Cardiac fibroblast (primary cell): ENCODE data around the gene ADAMTS15.
A peak's percentile ranks its signal among the peaks of the same experiment; 100 is the strongest.

Experiments
- DNase-seq, 2 donors: peaks; one replicate each; pipeline versions ENCODE4 v3.0.0 to v3.0.0-alpha.2; 2010; ENCODE audit warnings: low read depth in 2 of 2
- H3K4me3 ChIP-seq, 2 donors: replicated peaks in 1 of 2; 1 replicate in 1 of 2; 2 replicates in 1 of 2; pipeline ENCODE4 v1.5.1; 2011; ENCODE audit warnings: low read depth in 2 of 2, low read length in 2 of 2, mild to moderate bottlenecking in 2 of 2, moderate library complexity in 1 of 2
- TF ChIP-seq, protein P1 (sequence below): IDR thresholded peaks from one replicate; pipeline ENCODE4 v1.5.1; 2011; ENCODE audit warnings: low read depth, mild to moderate bottlenecking, low read length, inconsistent platforms

Gene ADAMTS15

DNA sequence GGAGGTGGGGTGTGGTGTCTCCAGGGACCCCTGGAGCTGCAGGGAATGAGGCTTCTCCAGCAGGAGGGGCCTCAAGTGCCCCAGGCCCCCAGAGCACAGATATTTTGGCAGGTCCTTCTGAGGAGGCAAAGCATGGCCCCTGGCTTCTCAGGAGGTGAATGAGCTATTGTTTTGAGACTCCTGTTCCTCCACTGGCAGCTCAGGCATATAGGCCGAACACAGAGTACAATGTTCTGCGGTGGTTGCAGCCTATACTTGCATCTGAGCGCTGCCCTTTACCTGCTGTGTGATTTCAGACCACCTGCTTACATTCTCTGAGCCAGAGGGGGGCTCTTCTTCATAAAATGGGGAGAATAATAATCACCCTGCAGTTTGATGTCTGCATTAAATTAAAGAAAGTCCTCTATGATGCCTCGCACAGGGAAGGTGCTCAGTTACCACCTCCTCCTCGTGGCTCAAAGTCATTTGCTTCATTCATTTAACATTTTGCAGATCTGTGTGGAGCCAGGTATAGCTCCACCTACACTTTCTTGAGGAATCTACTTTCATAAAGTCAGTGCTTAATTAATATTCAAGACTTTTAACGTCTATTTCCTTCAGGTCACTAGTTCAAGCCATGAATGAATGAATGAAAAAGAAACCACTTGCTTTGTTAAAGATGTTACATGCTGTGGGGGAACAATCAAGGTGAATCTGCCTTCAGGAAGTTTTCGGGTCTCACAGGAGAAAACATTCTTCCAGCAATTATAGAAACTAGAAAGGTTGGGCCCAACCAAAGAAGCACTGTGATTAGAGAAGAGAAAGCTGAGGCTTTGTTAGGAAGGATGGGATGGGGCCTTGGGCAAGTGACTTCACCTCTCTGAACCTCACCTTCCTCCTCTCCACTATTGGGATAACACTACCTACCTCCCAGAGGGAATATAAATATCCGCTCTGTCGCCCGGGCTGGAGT is 68.4 kb downstream of the ADAMTS15 start:
- no peak overlapping the region for H3K4me3 ChIP-seq
- no peak for DNase-seq
- TF ChIP-seq, protein P1, sequence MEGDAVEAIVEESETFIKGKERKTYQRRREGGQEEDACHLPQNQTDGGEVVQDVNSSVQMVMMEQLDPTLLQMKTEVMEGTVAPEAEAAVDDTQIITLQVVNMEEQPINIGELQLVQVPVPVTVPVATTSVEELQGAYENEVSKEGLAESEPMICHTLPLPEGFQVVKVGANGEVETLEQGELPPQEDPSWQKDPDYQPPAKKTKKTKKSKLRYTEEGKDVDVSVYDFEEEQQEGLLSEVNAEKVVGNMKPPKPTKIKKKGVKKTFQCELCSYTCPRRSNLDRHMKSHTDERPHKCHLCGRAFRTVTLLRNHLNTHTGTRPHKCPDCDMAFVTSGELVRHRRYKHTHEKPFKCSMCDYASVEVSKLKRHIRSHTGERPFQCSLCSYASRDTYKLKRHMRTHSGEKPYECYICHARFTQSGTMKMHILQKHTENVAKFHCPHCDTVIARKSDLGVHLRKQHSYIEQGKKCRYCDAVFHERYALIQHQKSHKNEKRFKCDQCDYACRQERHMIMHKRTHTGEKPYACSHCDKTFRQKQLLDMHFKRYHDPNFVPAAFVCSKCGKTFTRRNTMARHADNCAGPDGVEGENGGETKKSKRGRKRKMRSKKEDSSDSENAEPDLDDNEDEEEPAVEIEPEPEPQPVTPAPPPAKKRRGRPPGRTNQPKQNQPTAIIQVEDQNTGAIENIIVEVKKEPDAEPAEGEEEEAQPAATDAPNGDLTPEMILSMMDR: no peak

DNA sequence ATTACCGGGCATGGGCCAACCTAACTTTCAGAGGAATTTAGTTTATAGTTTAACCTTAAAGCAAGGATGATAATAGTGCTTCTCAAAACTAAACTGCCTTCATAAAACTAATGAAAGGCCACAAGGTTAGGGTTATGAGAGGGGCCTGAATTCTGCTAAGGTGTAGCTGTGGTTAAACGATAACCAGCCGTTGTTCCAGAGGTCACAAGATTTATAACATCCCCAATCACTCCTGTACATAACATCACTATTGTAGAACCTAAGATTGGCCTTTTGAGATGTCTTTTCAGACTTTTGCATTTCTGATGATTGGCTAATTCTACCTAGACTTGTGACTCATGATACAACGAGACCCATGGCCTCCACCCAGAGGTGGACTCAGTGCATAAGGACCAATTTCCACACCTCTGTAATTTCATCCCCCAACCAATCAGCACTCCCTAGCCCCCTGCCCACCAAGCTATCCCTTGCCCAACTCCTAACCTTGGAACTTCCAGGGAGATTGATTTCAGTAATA is 69.8 kb downstream of the ADAMTS15 start:
- DNase-seq: no peak
- TF ChIP-seq, protein P1: no peak
- no peak overlapping the region for H3K4me3 ChIP-seq

DNA sequence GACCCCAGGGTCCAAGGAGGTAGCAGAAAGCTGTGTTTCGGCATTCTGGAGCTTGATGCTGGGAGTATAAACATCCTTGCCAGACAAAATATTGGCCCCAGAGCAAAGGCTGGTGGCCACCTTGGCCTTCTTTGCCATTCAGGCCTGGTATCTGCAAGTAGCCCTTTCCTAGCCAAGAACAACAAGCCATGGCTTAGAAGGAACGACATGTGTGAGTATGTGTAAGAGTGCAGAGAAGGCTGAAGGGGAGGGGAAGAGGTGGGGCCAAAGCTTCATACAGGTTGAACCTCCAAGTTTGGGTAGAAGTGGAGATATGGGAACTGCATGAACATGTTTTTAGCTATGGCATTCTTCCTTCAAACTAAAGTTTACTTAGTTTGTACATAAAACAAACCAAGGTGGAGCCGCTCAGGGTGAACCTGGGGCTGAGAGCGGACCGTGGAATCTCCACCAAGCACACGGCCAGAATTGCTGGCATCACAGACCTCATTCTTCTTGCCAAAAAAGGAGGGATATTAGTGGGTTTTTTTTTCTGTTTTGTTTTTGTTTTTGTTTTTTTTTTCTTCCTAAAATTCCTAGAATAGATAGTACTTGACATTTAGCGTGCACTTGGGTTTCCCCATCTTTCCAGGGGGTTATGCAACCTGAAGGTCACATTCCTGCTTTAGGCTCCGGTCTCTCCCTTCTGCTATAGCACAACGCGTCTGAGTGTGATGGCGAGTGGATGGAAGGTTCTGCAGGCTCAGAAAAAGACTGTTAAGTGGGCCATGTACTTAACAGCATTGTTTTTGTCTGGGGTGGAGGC is 70.9 kb downstream of the ADAMTS15 start:
- H3K4me3 ChIP-seq: no peak overlapping the region
- no peak for DNase-seq
- TF ChIP-seq, protein P1: no peak

DNA sequence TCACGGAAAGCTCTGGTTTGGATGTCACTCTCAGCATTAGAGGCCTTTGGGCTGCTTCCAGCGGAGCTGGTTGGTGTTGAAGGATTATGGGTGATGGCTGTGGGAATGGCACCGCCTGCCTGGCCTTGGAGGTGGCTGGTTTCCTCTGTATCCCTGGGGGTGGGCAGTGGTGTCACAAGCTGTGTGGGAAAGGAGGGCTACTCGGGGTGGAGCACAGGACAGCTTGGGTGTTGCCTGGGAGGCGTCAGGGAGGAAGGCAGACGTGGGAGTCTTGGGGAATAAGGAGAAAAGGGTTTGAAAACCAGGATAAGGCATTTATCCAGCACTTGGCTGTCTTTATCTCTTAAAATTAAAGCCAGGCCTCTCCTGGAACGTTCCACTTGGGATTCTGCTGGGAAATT is 71.8 kb downstream of the ADAMTS15 start:
- H3K4me3 ChIP-seq: no peak overlapping the region
- TF ChIP-seq, protein P1: no peak
- peak in 1 of 2 donors; percentile 75 for DNase-seq

DNA sequence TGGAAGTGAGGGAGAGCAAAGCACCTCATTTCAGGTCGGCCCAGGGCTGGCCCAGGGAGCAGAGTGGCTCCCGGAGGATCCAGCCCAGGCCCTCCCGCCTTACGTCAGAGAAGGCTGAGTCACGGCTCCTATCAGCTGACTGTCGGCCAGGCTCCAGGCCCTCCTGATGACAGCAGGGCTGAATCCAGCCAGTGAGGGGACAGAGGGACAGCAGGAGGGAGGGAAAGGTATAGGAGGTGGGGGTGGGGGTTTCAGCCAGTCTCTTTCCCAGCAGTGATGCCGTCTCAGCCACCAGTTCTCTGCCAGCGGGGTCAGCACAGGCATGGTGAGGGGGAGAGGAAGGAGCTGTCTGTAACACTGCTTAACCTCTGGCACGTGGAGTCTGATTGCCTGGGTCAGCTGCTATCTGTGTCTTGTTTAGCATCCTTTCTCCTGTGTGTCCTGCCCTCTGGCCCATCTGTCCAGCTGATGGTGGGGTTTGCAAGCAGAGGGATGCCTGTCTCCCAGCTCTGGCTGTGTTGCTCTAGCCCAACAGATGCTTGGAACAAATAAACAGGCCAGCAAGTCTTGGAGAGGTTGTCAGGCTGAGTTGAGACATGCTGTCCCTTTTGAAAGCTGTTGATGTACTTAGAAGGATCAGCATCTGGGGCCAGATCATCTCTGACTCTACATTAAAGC is 74.0 kb downstream of the ADAMTS15 start:
- no peak overlapping the region for H3K4me3 ChIP-seq
- TF ChIP-seq, protein P1: no peak
- peak; percentile 91 to 95 for DNase-seq

DNA sequence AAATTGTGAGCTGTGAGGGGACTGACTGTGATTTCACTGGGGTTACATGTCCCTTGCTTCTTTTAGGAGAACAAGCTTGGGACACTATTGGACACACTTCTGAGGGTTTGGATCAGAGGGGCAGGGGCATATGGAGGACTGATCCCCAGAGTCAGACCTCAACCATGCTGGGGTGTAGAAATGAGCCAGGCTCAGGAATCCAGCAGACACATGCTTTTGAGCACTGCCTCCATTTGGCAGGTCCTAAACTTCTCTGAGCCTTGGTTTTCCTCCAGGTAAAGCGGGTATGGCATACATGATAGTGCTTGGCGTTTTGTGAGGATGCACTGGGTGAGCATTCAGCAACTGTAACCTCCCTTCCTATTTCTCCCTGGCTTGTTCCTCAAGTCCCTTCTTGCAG is 74.7 kb downstream of the ADAMTS15 start:
- H3K4me3 ChIP-seq: no peak overlapping the region
- TF ChIP-seq, protein P1: no peak

More for the DNA sequence above, 74.7 kb downstream of the ADAMTS15 start:
- no peak for DNase-seq
